ENCODE results near the gene MSI2.

Gene MSI2

DNA sequence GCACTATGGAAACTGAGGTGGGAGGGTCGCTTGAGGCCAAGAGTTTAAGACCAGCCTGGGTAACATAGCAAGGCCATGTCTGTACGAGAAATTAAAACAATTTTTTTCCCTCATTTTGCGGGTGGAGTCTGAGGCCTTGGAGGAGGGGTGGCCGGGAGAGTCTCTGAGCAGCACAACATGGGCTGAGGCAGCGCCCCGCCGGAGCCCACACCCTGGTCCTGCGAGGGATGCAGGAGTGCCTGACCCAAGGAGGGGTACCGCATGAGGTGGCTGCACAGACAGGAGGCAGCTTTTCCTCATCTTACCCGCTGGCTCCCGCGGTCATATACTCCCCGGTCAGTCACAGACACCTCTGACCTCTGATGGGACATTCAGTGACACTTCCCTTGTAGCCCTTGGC, 67.7 kb downstream of the MSI2 start:
- no peak for DNase-seq

DNA sequence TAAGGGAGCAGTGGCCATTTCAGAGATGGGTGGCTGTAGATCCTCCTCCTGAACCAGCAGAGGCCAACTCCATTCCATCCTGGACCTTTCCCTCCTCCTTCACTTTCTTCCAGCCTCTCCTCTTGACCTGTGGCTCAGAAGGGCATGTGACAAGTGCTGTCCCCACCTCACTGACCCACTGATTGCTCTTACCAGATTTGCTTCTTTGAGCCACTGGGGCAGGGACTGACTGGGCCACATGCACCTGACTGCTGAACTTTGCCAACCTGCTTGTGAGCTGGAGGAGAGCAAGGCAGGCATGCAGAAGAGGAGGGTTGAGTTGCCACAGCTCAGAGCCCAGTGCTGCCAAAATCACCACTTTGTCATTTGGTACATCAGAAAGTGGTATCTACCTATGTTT, 68.3 kb downstream of the MSI2 start:
- no peak for DNase-seq

DNA sequence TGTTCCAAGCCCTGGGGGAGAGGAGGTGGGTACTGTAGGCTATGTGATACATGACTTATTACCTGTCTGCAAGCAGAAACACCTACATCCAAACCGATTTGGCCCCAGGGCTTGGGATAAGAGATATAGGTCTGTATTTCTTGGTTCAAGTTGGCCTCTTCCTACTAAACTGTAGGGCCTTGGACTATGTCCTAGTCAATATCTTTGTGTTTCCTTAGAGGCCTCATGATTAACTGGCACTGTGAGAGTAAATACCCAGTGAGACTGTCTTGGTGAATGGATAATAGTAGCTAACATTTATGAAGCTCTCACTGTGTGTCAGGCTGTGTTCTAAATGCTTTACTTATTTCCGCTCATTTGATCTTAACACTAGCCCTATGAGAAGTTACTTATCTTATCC, 70.0 kb downstream of the MSI2 start:
- no peak for DNase-seq

DNA sequence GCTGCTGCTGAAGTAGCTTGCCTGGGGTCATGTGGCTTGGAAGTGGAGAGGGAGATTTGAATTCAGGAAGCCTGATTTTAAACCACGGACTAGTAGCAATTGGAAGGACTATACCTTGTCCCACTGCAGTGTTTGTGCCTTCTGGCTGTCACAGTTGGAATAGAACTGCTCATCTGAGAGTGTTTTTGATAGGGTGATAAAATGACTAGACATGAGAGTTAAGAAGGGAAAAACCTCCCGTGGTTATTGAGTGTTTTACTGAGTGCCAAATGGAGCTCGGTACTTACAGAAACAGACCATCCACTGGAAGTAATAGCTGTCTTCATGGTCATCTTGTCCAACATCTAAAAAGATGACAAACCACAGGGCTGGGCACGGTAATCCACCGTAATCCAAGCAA, 70.4 kb downstream of the MSI2 start:
- DNase-seq: no peak

DNA sequence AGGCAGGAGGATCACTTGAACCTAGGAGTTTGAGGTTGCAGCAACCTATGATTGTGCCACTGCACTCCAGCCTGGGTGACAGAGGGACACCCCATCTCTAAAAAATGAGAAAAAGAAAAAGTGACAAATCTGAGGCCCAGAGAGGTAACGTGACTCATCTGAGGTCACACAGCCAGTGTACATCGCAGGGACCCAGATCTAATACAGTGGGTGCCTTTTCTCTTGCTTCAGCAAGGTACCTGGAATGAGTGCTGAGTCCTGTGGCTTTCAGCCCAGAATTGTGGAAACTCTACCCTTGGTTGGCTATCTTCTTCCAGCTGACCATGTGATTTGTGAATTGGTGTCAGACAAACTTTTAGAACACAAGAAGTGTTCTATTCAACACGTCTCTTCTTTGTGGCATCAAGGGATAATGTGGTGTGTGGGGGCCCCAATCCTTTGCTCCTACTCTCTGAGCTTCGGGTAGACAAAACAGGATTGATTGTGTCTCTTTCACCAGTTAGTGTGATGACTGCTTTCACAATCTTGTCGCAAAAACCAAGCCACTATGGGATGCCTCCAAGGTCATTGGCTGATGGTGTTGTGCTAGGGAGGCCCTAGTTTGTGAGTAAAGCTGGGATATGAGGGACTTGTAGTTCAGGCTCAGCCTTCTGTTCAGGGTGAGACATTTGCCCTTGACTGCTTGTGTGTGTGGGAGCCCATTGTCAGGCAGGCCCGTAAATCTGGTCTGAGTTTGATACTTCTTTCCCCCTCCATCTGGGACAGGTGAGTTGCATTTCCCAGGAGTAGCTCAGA, 71.0 kb downstream of the MSI2 start:
- no peak for DNase-seq

DNA sequence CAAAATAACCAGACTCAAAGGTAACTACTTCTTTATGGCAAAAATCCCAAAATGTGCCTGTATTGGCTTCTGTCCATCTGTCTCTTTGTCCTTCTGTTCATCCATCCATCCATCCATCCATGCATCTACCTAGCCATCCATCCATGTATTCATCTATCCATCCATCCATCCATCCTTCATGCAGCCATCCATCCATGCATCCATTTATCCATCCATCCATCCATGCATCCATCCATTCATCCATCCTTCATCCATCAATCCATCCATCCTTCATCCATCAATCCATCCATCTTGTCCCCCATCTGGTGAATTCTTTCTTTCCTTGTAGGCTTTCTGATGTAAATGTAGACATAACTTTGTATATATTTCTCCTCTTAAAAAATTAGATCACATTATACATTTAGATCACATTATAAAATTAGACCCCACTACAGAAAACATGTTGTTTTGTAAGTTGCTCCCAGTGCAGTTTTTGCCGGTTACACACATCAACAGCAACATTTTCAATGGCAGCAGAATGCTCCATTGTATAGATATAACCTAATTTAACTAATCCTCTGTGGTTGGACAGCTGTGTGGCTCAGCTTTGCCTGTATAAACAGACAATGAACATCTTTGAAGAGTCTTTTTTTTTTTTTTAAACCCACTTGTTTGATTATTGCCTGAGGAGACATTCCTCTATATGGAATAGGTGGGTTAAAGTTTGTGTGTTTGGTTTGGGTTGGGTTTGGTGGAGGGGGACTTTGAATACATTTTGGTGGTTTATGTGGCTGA, 72.0 kb downstream of the MSI2 start:
- DNase-seq: no peak

DNA sequence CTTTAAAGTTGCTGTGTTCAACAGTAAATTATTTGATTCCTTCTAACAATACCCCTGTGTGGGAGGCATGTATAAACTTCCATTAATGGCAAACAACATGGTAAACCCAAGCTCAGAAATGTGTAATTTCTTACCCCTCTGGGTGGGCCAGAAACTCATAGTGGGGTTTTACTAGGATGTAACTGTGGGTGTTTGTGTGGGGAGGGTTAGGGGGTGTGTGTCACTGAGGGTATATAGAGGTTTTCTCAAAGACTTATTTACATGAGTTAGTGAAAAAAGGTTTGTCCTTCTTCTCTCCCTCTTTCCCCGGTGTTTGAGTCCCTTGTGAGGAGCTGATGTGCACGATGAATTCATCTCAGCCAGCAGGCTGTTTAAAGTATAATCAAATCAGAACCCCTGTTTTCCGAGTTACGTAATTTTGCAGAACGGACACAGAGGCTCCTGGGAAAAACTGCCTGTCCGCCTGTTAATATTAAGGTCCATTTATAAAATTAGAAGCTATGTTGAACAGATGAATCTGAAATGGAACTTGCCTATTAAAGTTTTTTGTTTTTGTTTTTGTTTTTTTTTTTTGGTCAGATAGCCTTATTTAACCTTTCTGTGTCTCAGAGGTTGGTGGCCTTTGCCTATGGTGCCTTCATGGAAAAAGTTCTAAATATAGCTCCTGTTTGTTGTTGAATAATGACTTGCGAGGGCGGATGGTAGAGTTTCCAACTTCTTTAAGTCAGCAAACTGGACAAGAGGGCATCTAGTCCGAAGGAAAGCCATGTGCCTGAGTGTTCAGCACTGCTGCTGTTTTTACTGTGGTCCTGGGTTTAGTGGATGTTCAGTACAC, 73.3 kb downstream of the MSI2 start:
- no peak for DNase-seq

DNA sequence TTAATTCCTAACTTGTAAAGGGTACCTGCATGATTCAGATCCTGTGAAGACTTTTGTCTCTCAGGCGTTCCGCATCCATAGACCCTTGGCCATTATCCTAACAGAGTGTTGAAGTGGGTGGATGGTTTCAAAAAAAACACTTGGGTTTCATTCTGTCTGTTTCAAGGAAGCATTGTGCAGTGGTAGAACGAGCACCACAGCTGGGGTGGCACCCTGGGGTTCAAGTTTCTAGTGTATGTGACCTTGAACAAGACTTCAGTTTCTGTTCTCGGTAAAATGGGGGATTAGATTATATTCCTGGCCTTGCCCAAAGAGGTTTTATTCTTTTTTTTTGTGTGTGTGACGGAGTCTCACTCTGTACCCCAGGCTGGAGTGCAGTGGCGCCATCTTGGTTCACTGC, 74.3 kb downstream of the MSI2 start:
- DNase-seq: no peak

DNA sequence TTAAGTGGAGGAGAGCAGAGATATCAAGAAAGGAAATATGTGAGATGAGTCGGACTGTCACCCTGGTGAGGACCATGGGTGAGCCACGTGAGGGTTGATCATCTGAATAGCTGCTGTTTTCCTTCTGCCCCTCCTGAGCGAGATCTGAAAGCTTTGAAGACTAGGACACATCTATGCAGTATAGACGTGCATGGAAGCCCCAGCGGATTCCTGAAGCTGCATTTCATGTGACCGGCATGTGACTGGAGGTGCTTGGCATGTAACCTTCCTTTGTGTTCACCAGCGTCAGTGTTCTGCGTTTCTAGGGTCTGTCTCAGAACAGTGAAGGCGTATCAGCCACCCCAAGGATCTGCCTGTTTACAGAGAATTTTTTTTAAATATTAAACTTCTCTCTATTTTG, 75.1 kb downstream of the MSI2 start:
- no peak for DNase-seq

DNA sequence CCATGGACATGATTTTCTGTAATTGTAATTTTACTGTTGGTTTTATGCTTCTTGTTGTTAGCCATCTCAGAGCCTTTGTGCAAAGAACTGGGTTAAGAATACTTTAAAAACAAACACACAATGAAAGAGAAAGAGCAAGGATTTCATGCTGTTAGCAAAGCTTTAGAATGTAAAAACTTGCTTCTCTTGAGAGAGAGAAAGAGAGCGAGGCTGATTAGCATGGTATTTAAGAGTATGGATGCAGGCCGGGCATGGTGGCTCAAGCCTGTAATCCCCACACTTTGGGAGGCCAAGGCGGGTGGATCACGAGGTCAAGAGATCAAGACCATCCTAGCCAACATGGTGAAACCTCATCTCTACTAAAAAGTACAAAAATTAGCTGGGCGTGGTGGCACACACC, 76.2 kb downstream of the MSI2 start:
- DNase-seq: no peak

DNA sequence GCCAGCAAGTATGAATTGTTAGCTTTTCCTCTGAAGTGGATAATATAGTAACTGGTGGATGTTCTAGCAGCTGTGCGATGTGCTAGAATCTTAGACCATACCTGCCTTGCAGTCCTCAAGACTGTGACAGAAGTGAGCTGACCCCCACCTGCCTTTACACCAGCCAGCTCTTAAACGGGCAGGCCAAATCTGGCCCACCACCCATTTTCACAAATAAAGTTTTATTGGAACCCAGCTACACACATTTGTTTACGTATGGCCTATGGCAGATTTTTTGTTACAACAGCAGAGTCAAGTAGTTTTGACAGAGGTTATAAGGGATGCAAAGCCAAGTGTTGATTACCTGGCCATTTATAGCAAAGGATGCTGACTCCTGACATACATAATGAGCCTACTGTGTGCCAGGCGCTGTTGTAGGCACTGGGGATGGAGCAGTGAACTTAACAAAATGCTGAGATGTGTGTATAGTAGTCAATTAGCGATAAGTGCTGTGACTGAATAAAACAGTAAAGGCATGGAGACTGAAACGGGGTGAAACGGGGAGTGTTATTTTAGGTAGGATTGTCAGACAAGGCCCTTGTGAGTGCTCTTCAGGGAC, 79.0 kb downstream of the MSI2 start:
- no peak for DNase-seq

DNA sequence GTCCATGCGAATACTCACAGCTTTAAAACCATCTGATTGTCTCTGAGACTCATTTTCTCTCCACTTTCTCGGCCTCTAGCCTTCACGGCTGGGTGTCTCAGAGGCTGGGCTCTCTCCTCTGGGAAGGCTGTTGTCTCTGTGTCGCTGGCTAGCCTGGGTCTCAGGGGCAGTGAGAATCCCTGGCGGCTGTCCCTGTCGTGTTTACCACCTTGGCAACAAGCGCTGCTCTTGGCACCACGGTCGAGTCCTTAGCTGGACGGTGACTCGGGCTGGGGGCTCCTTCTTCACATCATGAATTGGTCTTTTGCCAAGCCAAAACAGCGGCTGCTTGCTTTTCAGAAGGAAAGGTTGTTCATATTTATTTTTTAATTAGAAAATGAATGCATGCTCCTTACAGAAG, 81.1 kb downstream of the MSI2 start:
- DNase-seq: no peak

DNA sequence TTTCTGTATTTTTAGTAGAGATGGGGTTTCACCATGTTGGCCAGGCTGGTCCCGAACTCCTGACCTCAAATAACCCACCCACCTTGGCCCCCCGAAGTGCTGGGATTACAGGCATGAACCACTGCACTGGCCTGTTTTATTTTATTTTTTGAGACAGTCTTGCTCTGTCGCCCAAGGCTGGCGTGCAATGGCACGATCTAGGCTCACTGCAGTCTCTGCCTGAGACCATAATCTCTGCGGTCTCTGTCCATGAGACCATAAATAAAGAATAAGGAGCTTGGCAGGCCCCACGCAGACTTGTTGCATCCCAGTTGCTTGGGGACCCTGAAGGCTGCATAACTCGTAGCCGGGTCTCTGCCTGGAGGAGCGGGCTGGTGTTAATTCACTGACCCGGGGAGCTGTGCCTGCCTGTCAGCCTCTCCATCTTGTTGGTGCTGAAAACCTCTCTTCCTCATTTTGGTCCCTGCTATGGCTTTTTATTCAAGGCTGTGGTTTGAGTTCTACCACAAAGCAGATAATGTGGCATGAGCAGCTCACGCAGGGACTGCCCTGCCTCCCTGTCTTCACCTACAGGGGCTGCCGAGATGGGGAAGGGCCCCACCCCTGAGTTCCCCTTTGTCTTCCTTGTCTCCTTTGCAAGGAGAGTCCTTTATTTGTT, 82.1 kb downstream of the MSI2 start:
- DNase-seq: no peak

DNA sequence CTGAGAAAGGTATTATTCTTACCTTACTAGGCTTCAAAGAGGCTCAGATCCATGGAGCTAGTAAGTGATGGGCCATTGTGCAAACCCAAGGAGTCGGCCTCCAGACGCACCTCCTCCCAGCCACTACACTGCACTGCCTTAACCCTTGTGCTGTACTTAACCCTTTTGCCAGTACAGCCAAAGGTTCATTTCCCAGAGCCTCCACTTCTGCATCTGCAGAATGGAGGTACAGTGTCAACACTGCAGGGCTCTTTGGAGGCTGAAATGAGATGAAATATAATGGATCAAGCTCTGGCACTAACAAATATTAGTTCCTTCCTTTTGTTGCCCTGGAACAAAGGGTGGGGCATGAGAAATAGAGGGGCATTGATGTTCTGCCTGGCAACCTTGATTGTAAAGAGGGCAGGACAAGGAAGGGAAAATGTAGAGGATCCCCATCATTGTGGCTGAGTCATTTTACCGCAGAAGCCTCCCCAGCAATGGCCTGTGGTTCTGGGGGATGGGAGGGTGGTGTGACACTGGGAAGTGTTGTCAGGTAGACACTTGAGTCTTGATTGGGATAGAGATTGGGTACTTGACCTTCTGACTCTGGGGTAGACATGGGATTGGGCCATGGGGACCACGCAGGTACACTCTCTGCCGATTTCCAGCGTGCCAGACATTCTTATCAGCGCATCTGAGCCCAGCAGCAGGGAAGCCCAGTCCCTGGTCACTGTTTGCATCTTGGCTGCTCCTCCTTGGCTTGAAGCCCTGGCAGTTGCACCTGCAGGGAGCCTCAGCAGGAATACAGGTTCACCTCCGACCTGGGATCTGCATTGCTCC, 84.0 kb downstream of the MSI2 start:
- no peak for DNase-seq

DNA sequence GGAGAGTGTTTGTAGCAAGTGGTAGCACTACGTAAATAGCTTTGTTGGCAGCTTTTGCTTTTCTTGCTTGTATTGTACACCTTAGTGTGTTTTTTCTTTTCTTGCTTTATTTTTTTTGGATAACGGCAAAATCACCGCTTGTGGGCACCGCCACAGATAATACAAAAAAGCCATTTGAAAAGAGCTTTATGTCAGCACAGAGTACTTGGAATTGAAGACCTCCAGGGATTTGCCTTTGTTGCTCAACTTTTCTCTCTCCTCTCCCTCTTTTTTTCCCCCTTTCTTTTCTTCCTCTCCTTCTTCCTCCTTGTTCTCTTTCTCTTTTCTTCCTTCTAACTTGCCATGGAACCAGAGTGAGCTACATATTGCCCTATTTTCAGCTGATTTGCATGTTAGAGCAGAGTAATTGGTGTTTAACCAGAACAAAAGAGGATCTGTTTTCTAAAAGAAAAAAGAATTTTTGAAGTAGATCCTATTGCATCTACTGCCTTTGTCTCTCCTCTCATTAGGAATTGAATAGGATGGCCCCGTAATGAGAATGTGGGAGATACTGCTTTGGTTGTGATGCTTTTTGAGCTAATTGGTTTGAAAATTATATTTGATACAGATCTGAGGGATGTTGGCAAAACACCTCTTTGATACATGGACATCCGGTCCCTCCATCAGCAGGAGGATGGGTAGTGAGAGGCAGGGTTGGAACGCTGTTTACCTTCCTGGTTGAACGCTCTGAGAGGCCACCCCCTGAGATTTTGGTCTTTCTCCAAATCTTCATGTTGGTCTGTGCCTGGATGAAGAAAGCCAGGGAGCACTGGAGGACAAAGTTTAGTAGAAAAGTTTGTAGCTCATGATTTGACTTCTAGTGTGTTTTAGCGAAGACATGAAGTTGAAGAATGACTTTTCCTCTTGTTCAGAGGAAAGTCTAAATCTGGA, 85.6 kb downstream of the MSI2 start:
- DNase-seq: no peak

DNA sequence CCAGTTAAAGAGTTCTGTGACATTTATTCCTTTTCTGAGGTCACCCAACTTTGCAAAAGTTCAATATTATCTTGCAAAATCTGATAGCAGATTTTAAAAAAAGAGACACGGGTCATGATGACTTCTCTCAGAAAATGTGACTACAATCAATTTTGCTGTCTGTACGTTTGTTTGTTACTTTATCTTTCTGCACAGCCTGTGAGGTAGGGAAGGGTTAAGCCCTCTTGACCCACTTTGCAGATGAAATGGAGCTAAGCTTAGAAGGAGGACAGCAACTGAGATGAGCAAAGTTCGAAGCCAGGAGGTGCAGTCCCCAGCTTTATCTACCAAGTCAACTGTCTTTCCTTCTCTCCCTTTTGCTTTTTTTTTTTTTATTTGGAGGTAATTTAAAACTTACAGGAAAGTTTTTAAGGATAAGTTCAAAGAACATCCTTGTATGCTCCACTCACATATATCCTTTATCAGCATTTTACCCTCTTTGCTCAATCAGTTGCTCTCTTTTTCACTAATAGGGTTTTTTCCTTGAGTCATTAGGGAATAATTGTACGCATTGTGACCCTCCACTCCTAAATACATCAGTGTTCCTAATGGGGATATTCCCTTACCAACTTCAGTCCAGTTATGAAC, 86.8 kb downstream of the MSI2 start:
- no peak for DNase-seq

DNA sequence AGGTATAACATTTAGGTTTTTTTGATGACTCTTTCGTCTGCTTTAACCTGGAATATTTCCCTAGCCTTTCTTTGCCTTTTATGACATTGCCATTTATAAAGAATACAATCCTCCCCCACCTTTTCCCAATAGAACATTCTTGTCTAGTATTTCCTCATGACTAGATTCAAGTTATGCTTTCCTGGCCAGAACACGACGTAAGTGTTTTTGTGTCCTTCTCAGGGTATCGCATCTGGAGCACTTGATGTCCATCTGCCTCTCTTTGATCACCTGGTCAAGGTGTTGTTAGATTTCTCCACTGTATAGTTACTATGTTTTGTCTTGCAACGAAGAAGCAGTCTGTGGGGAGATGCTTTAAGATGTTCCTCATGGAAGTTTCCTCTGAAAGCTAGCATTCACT, 87.4 kb downstream of the MSI2 start:
- DNase-seq: no peak

DNA sequence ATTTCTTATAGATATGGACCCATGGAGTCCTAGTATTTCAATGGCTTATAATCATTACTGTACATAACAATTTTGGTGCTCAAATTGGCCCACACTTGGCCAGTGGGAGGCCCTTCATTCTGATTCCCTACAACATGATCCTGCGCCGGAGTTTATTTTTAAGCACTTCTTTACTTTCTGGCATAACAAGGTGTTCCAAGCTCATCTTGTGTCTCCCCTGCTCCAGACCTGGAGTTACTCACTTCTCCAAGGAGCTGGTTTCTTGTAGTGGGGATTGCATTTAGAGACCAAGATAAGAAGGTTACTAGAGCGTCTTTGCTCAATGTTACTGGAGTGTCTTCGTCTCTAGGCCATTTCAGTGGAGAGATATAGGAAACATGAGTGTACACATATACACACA, 87.9 kb downstream of the MSI2 start:
- DNase-seq: no peak

DNA sequence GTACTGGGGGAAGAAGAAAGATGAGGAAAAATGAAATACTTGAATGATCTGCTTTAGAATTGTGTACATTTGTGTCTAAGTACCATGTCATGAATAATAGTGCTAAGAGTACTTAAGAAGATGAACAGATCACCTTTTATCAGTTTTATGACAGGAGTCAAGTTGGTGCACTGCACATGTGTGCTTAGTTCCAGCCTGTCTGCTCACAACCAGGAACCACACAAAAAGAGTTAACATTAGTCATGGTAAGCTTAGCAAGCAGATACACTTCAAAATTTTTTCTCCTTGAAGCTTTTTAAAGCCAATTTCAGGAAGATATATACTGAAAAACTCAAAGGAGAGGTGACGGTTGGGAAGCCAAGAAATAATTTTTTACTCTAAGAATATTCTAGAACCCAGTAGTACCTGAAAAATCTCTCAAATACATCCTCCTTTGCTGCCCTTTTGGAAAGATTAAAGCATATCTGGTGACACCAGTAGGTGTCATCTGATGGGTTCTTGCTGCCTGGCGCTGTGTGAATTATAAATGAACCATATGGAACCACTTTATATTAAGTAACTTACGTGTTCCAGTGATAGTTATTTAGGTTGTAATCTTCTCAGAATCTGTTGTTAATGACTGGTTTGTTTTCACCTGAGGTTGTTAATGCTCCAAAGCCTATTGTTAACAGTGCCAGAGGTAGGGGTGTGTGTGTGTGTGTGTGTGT, 93.4 kb downstream of the MSI2 start:
- DNase-seq: no peak

Data from CD4-positive, alpha-beta T cell treated with Interleukin-21 for 1 hour (primary cell).